OCI-M1 (cell line): ENCODE results near the gene PRRC1.
A peak's percentile ranks its signal among the peaks of the same experiment; 100 is the strongest.
"Not testable (repeated sequence)": the region's sequence is repeated elsewhere in the genome, so short reads cannot be mapped to it uniquely, and the experiment has no call there.

ENCODE experiments used
- DNase-seq: peaks from one replicate; lab custom pipeline; 2025; lab: John Stamatoyannopoulos, UW

The PRRC1 gene

GRCh38 chr5:127517480-127518318, at the start of gene PRRC1:
Gene PRRC1, plus strand, starts transcription at chr5:127517640. Its CDS starts 5,840 bp downstream, at chr5:127523480.
- peak; percentile 61 for DNase-seq

- no peak for DNase-seq
Observed at GRCh38 chr5:127471211-127471610, 46.2 kb upstream of the PRRC1 start.

- no peak for DNase-seq
Observed at GRCh38 chr5:127472700-127473099, 44.7 kb upstream of the PRRC1 start.

GRCh38 chr5:127486471-127486870, 31.0 kb upstream of the PRRC1 start:
- no peak for DNase-seq

GRCh38 chr5:127492854-127493738, 24.3 kb upstream of the PRRC1 start:
- peak; percentile 25 for DNase-seq

- DNase-seq: no peak
Observed at GRCh38 chr5:127498548-127498947, 18.9 kb upstream of the PRRC1 start.

- DNase-seq: peak; percentile 13
Observed at GRCh38 chr5:127505905-127506304, 11.5 kb upstream of the PRRC1 start.

- DNase-seq: no peak
Observed at GRCh38 chr5:127506616-127507015, 10.8 kb upstream of the PRRC1 start.

- DNase-seq: no peak
Observed at GRCh38 chr5:127508644-127509373, 8.6 kb upstream of the PRRC1 start.

- DNase-seq: no peak
Observed at GRCh38 chr5:127513408-127513970, 4.0 kb upstream of the PRRC1 start.

GRCh38 chr5:127514816-127515215, 2.6 kb upstream of the PRRC1 start:
- DNase-seq: no peak

GRCh38 chr5:127515693-127516440, 1.6 kb upstream of the PRRC1 start:
- DNase-seq: no peak

GRCh38 chr5:127517110-127517479, 345 bp upstream of the PRRC1 start:
- no peak for DNase-seq

GRCh38 chr5:127518319-127518621, 830 bp downstream of the PRRC1 start:
- peak; percentile 24 for DNase-seq

GRCh38 chr5:127519527-127519926, 2.1 kb downstream of the PRRC1 start:
- no peak for DNase-seq

GRCh38 chr5:127521138-127521770, 3.8 kb downstream of the PRRC1 start:
- no peak for DNase-seq

GRCh38 chr5:127525181-127525580, 7.7 kb downstream of the PRRC1 start:
- DNase-seq: no peak

GRCh38 chr5:127529904-127530682, 12.7 kb downstream of the PRRC1 start:
- DNase-seq: no peak

- DNase-seq: no peak
Observed at GRCh38 chr5:127536687-127537086, 19.2 kb downstream of the PRRC1 start.

- not testable (repeated sequence) for DNase-seq
Observed at GRCh38 chr5:127540553-127540952, 23.1 kb downstream of the PRRC1 start.
